ENCODE measurements around the gene PTGR3.

The PTGR3 gene

DNA sequence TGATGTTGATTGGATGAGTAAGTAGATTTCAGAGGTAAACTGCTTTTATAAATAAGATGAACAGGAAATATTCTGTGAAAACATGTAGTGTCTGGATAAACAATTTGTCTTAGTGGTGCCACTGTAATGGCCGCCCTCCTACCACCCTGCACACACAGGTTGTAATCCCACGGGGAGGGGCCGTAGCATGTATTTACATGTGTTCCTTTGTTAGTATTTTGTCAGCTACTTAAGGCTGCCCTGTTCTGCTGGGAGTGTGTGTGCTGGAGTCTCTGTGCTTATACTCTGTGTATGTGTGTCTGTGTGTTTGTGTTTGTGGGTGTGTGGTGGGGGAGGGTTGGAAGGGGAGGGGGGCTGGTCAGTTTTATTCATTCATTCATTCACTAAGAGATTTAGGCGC, 6.7 kb upstream of the PTGR3 start:
- H3K27ac ChIP-seq (ENCODE audit: low read depth in 2 of 2, low read length in 2 of 2), result peak overlapping the region; percentile 61 to 71
- H3K9ac ChIP-seq (ENCODE audit: low read depth in 1 of 2, low read length in 2 of 2), result peak overlapping the region in 1 of 2 donors; percentile 27
- no peaks in the 10 kb centered on the region for H3K9me3 ChIP-seq (ENCODE audit: control insufficient read depth in 2 of 2, low read length in 2 of 2)
- H3K4me1 ChIP-seq (ENCODE audit: control insufficient read depth in 2 of 2, insufficient read depth in 2 of 2, low read length in 2 of 2), result peaks cover 38 to 78% of the 10 kb centered on the region in 2 donors
- H3K4me3 ChIP-seq (ENCODE audit: low read length in 2 of 2), result no peak overlapping the region
- H3K27me3 ChIP-seq (ENCODE audit: control insufficient read depth in 2 of 2, insufficient read depth in 2 of 2, low read length in 2 of 2), result no peaks in the 10 kb centered on the region
- H3K36me3 ChIP-seq (ENCODE audit: control insufficient read depth in 2 of 2, insufficient read depth in 2 of 2, low read length in 2 of 2), result no peaks in the 10 kb centered on the region

DNA sequence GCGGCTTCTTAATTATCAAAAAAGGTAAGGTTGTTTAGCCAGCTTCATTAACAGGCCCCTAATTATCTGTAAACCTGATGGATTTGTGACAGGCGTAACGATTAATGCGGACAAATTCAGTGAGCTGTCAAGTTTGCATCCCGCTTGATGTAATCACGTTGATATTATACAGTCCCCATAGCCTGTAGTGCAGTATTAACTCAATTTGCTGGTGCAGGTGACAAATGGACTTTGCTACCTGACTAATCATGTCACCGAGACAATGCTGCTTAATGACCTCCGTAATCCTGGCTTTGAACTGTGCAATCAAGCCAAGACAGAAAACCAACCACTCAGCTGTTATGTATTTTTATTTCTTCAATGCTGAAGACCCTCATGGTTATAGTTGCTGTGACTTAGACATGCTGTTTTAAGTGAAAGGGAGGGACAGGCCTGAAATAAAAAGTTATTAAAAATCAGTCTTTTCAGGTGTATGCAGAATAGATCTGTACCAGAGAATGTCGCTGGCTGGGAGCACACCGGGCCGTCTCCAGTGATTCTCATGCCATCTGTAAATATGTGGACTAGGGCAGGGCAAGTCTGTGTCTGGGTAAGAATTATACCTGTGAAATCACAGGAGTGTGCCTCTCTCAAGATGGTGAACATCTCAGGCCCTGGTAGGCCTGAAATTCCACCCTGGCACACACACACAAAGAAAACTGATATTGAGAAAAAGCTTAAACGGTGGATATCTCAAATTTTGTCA, 6.0 kb upstream of the PTGR3 start:
- Histone ChIP-seq H3K36me3 (ENCODE audit: control insufficient read depth in 2 of 2, insufficient read depth in 2 of 2, low read length in 2 of 2) (no peaks in the 10 kb centered on the region), H3K27me3 (ENCODE audit: control insufficient read depth in 2 of 2, insufficient read depth in 2 of 2, low read length in 2 of 2) (no peaks in the 10 kb centered on the region), H3K4me1 (ENCODE audit: control insufficient read depth in 2 of 2, insufficient read depth in 2 of 2, low read length in 2 of 2) (peaks cover 41 to 74% of the 10 kb centered on the region in 2 donors), H3K4me3 (ENCODE audit: low read length in 2 of 2) (peak overlapping the region in 1 of 2 donors; percentile 2), H3K27ac (ENCODE audit: low read depth in 2 of 2, low read length in 2 of 2) (peak overlapping the region; percentile 61 to 71), H3K9me3 (ENCODE audit: control insufficient read depth in 2 of 2, low read length in 2 of 2) (no peaks in the 10 kb centered on the region), H3K9ac (ENCODE audit: low read depth in 1 of 2, low read length in 2 of 2) (peak overlapping the region in 1 of 2 donors; percentile 27)

DNA sequence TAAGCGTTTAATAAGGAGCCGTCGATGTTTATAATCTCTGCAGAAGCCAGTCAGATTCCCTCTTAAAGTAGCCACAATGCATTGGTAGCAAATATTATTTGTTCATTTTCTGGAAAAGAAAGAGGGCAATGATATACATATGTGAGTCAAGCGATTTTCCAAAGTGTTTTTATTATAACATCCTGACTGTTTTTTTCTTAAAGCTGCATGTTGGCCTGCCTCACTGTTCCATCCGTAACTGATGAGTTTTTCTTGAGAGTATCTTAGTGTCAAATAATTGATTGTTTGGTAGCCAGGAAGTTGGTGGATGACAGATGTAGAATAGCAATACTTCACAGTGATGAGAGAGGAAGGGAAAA, 5.4 kb upstream of the PTGR3 start:
- Histone ChIP-seq H3K4me3 (ENCODE audit: low read length in 2 of 2) (peak overlapping the region; percentile 4 to 39), H3K27me3 (ENCODE audit: control insufficient read depth in 2 of 2, insufficient read depth in 2 of 2, low read length in 2 of 2) (no peaks in the 10 kb centered on the region), H3K9me3 (ENCODE audit: control insufficient read depth in 2 of 2, low read length in 2 of 2) (no peaks in the 10 kb centered on the region), H3K4me1 (ENCODE audit: control insufficient read depth in 2 of 2, insufficient read depth in 2 of 2, low read length in 2 of 2) (peaks cover 37 to 70% of the 10 kb centered on the region in 2 donors), H3K9ac (ENCODE audit: low read depth in 1 of 2, low read length in 2 of 2) (peak overlapping the region in 1 of 2 donors; percentile 34), H3K36me3 (ENCODE audit: control insufficient read depth in 2 of 2, insufficient read depth in 2 of 2, low read length in 2 of 2) (no peaks in the 10 kb centered on the region), H3K27ac (ENCODE audit: low read depth in 2 of 2, low read length in 2 of 2) (peak overlapping the region in 1 of 2 donors; percentile 71)

DNA sequence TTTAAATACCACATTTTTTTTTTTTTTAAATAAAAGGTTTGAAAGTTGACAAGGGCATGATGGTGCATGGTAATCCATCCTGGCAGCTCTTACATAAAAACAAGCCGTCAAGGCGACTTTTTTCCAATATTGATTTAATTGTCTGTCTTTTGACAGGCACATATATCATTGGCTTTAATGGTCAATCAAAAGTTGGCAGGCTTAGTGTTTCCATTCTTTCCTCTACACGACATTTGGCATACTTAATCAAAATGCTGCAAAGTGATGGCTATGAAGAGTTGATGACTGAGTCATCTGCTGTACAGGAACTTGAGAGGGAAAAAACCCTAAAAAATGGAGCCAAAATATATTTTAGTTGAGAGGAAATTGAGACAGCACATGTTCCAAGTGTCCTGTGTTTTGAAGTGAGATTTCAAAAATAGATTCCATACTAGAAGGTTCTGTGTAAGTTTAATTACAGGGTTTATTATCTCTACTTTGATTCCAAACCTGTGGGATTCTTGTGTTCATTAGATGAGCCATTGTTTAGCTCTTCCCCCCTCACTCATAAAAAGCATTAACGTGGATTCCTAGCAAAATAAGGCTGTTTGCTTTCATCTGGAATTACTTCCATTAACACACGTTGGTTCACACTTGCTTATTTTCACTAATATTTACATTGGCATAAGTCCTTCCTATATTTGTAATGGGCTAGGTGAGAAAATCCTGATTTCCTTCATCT, 4.8 kb upstream of the PTGR3 start:
- H3K4me1 ChIP-seq (ENCODE audit: control insufficient read depth in 2 of 2, insufficient read depth in 2 of 2, low read length in 2 of 2), result peaks cover 37 to 69% of the 10 kb centered on the region in 2 donors
- H3K4me3 ChIP-seq (ENCODE audit: low read length in 2 of 2), result peak overlapping the region; percentile 4 to 39
- H3K9ac ChIP-seq (ENCODE audit: low read depth in 1 of 2, low read length in 2 of 2), result peak overlapping the region in 1 of 2 donors; percentile 34

DNA sequence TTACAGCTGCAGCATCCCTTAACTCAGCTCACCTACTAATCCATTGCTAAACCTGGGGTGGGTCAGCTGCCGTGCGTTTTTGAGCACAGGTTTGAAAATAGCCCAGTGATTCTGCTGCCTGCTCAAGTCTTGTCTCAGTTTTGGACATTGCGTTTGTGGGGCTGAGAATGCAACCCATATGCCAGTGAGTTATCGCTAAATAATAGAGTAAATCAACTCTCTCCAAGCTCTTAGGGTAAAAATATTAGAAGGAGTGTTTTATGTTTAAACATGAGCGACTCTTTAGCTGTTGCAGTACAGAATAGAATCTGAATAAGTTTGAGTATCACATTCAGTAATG, 3.8 kb upstream of the PTGR3 start:
- peak overlapping the region in 1 of 2 donors; percentile 65 for H3K27ac ChIP-seq (ENCODE audit: low read depth in 2 of 2, low read length in 2 of 2)
- H3K4me1 ChIP-seq (ENCODE audit: control insufficient read depth in 2 of 2, insufficient read depth in 2 of 2, low read length in 2 of 2), result peaks cover 31 to 60% of the 10 kb centered on the region in 2 donors
- H3K4me3 ChIP-seq (ENCODE audit: low read length in 2 of 2), result peak overlapping the region; percentile 73 to 78
- no peaks in the 10 kb centered on the region for H3K36me3 ChIP-seq (ENCODE audit: control insufficient read depth in 2 of 2, insufficient read depth in 2 of 2, low read length in 2 of 2)
- peak overlapping the region in 1 of 2 donors; percentile 80 for H3K9ac ChIP-seq (ENCODE audit: low read depth in 1 of 2, low read length in 2 of 2)
- no peaks in the 10 kb centered on the region for H3K27me3 ChIP-seq (ENCODE audit: control insufficient read depth in 2 of 2, insufficient read depth in 2 of 2, low read length in 2 of 2)
- no peaks in the 10 kb centered on the region for H3K9me3 ChIP-seq (ENCODE audit: control insufficient read depth in 2 of 2, low read length in 2 of 2)

More for the DNA sequence above, 4.8 kb upstream of the PTGR3 start:
- Histone ChIP-seq H3K27ac (ENCODE audit: low read depth in 2 of 2, low read length in 2 of 2) (peak overlapping the region in 1 of 2 donors; percentile 52), H3K27me3 (ENCODE audit: control insufficient read depth in 2 of 2, insufficient read depth in 2 of 2, low read length in 2 of 2) (no peaks in the 10 kb centered on the region), H3K9me3 (ENCODE audit: control insufficient read depth in 2 of 2, low read length in 2 of 2) (no peaks in the 10 kb centered on the region), H3K36me3 (ENCODE audit: control insufficient read depth in 2 of 2, insufficient read depth in 2 of 2, low read length in 2 of 2) (no peaks in the 10 kb centered on the region)

DNA sequence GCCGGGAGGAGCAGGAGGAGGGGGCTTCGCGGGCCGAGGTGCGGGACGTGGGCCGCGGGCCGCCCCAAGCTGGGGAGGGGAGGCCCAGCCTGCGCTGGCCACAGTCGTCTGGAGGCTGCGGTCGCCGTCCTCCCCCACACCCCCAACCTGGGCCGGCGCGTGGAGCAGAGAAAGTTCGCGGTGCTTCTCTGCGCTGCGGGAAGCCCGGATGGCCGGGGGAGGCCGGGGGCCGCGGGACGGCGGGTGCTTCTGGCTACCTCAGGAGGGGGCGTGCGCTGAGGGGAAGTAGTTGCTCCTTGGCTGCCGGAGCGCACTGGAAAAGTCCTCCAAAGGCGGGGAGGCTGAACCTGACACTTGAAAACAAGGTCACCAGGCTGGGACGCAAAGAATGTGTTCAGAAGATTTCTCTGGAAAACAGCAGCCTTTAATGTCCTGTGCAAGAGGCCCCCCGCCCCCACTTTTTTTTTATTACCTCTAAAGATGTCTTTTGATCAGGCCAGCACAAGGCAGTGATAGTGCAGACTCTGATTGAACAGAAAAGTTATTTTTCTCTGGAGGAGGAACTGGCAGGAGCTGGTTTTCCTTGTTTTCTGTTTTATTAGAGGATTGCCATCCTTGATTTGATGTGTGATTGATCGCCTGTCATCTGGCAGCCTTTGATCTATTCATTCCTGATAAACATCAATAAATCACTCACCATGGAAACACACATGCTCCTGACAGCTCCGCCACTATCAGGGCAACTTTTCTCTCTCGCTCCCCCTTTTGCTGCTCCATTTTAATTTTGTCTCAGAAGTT, 3.2 kb upstream of the PTGR3 start:
- Histone ChIP-seq H3K27ac (ENCODE audit: low read depth in 2 of 2, low read length in 2 of 2) (peak overlapping the region; percentile 60 to 65), H3K36me3 (ENCODE audit: control insufficient read depth in 2 of 2, insufficient read depth in 2 of 2, low read length in 2 of 2) (no peaks in the 10 kb centered on the region), H3K9ac (ENCODE audit: low read depth in 1 of 2, low read length in 2 of 2) (peak overlapping the region; percentile 63 to 80), H3K27me3 (ENCODE audit: control insufficient read depth in 2 of 2, insufficient read depth in 2 of 2, low read length in 2 of 2) (no peaks in the 10 kb centered on the region), H3K9me3 (ENCODE audit: control insufficient read depth in 2 of 2, low read length in 2 of 2) (no peaks in the 10 kb centered on the region), H3K4me3 (ENCODE audit: low read length in 2 of 2) (peak overlapping the region; percentile 73 to 78), H3K4me1 (ENCODE audit: control insufficient read depth in 2 of 2, insufficient read depth in 2 of 2, low read length in 2 of 2) (peaks cover 31 to 60% of the 10 kb centered on the region in 2 donors)

DNA sequence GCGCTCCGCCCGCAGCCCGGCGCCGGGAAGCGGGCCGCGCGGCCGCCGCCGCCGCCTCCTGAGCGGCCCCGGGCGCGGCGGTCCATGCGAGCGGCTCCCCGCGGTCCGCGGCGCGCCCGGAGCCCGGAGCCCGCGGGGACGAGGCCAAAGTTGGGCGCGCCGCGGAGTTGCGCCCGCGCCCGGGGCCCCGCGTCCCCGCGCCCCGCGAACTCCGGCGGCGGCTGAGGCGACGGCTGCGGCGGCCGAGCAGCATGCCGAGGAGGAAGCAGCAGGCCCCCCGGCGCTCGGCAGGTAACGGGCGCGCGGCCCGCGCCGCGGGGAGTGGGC, 2.6 kb upstream of the PTGR3 start:
- Histone ChIP-seq H3K27me3 (ENCODE audit: control insufficient read depth in 2 of 2, insufficient read depth in 2 of 2, low read length in 2 of 2) (no peaks in the 10 kb centered on the region), H3K9ac (ENCODE audit: low read depth in 1 of 2, low read length in 2 of 2) (peak overlapping the region; percentile 63 to 80), H3K36me3 (ENCODE audit: control insufficient read depth in 2 of 2, insufficient read depth in 2 of 2, low read length in 2 of 2) (no peaks in the 10 kb centered on the region), H3K4me3 (ENCODE audit: low read length in 2 of 2) (peak overlapping the region; percentile 73 to 78), H3K4me1 (ENCODE audit: control insufficient read depth in 2 of 2, insufficient read depth in 2 of 2, low read length in 2 of 2) (peaks cover 31 to 56% of the 10 kb centered on the region in 2 donors), H3K9me3 (ENCODE audit: control insufficient read depth in 2 of 2, low read length in 2 of 2) (no peaks in the 10 kb centered on the region), H3K27ac (ENCODE audit: low read depth in 2 of 2, low read length in 2 of 2) (peak overlapping the region; percentile 60 to 65)

DNA sequence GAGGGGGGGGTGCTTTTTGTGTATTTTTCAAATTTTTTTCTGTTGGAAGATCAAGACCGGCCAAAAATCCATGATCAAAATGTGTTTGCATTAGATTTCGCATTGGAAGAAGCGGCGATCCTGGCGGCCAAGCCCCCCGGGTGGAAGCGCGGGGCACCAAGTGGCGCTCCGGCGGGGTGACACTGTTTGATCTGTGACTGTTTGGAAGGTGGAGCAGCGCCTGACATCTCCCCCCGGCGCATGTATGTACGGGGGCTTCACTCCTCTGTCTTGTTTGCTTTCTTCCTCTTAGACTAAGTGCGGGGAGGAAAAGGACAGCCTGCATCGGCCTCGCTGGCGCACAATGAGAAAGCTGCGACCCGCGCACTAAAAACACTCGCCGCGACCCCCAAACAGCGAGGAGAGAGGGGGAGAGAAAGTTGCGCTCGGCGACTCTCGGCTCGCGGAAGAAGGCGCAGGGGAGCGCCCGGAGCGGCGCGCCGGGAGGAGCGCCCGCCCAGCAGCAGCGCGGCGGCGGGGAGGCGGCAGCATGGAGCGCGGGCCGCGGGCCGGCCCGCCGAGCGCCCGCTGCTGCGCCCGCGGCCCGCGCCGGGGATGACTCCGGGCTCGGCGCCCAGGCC, 2.2 kb upstream of the PTGR3 start:
- Histone ChIP-seq H3K4me3 (ENCODE audit: low read length in 2 of 2) (peak overlapping the region; percentile 76 to 79), H3K27me3 (ENCODE audit: control insufficient read depth in 2 of 2, insufficient read depth in 2 of 2, low read length in 2 of 2) (no peaks in the 10 kb centered on the region), H3K9me3 (ENCODE audit: control insufficient read depth in 2 of 2, low read length in 2 of 2) (no peaks in the 10 kb centered on the region), H3K36me3 (ENCODE audit: control insufficient read depth in 2 of 2, insufficient read depth in 2 of 2, low read length in 2 of 2) (no peaks in the 10 kb centered on the region), H3K4me1 (ENCODE audit: control insufficient read depth in 2 of 2, insufficient read depth in 2 of 2, low read length in 2 of 2) (peaks cover 30 to 51% of the 10 kb centered on the region in 2 donors), H3K9ac (ENCODE audit: low read depth in 1 of 2, low read length in 2 of 2) (peak overlapping the region; percentile 89 to 90), H3K27ac (ENCODE audit: low read depth in 2 of 2, low read length in 2 of 2) (peak overlapping the region; percentile 95 to 97)

DNA sequence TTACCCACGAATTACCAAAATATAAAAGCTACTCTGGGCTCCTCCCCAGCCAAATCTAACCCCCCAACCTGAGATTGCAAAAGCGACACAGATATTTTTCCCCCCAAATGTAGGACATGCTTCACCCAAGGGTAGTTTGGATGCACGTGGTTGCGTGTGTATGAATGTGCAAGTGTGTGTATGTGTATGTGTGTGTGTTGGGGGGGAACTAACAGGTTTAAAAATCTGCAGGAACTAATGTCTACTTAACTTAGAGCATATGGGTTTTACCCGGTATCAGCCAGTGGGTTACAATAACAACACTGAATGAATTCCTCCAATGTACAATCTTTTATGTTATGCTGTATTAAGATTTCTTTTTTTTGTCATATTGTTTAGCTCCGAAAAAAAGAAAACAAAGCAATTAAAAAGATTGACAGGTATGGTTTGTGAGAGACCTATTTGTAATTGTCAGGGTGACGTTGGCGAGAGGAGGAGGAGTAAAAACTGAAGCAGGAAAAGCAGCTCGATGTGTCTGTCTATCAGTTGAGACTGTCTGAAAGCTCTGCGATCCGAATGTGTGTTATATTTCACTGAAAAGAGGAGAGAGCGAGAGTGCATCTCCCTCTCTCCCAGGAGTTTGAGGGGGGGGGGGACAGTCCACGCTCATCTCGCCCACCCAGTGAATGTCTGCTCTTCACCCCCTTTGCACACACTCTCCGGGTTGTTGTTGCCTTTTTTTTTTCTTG, 1.5 kb upstream of the PTGR3 start, which contains the start of gene TSHZ1:
Gene TSHZ1 (plus strand): TSS at position 524 of the 728 bp plus-strand sequence. CDS start 1,080 bp downstream, outside the sequence.
- H3K27ac ChIP-seq (ENCODE audit: low read depth in 2 of 2, low read length in 2 of 2), result peak within 1 kb of the TSS; percentile 95 to 97
- peak within 1 kb of the TSS; percentile 78 to 79 for H3K4me3 ChIP-seq (ENCODE audit: low read length in 2 of 2)
- H3K9ac ChIP-seq (ENCODE audit: low read depth in 1 of 2, low read length in 2 of 2), result peak within 1 kb of the TSS; percentile 89 to 90
- H3K4me1 ChIP-seq (ENCODE audit: control insufficient read depth in 2 of 2, insufficient read depth in 2 of 2, low read length in 2 of 2), result peaks cover 27 to 45% of the 10 kb centered on the region in 2 donors
- H3K9me3 ChIP-seq (ENCODE audit: control insufficient read depth in 2 of 2, low read length in 2 of 2), result no peaks in the 10 kb centered on the region
- no peaks in the 10 kb centered on the region for H3K27me3 ChIP-seq (ENCODE audit: control insufficient read depth in 2 of 2, insufficient read depth in 2 of 2, low read length in 2 of 2)
- H3K36me3 ChIP-seq (ENCODE audit: control insufficient read depth in 2 of 2, insufficient read depth in 2 of 2, low read length in 2 of 2), result no peaks in the 10 kb centered on the region
